NCI-H1417 (cell line): ENCODE data around the gene TTC29.
A peak's percentile ranks its signal among the peaks of the same experiment; 100 is the strongest.
"Not testable (repeated sequence)": the region's sequence is repeated elsewhere in the genome, so short reads cannot be mapped to it uniquely, and the experiment has no call there.

Experiments
- DNase-seq, 3 experiments: peaks; one replicate each; lab custom pipeline; 2025; lab: John Stamatoyannopoulos, UW

The TTC29 gene

DNA sequence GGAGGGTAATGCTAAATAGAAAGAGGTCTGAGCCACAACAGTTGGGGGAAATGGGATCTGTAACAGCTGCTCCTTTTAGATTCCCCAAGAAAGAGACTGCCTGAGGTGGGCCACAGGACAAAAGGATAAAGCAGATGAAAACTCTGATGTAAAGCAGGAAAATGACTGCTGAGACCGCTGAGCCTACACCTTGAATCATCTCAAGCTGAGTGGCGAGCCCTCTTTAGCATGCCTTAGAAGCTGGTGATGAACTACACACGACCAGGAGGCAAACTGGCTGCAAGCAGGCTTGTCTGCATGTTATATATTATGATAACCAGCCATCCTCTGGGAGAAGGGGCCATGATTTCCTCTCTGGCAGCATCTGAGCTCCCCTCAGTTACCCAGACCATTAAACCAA is 88.4 kb downstream of the TTC29 start:
- DNase-seq = no peak

DNA sequence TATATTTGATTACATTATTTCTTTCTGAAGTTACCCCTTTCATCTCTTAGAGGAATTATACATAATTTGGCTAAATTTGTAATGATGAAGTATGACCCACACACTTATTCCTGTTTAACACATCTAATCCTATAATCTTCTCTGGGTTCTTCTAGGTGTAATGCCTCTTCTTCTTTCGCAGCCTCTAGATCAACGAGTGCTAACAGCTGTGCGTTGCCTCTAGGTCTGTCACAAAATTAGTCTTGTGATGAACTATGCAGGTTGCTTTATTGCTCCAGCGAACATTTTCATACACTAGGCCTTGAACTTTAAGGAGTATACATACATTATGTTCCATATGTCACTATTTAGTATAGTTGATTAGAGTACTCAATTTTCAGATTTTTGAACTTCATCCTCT is 89.9 kb downstream of the TTC29 start:
- no peak for DNase-seq

GRCh38 chr4:146852360-146852759 is 93.3 kb downstream of the TTC29 start:
- DNase-seq = no peak

DNA sequence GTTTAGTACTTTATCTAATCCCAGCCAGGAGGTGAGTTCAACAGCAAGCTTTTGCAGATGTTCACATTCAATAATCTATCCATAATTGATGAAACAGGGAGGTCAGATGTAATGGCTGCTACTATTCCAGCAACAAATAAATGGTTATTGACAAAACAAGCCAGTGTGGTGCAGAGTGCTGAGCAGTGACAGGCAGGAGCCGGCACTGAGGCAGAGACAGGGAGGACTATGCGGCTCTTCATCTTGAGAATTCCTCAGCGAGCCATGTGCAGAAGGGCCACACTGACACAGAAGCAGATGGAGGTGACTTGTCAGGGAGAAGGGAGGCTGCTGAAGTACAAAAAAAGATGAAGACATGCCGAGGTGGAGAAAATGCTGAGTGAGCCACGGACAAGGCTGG is 98.3 kb downstream of the TTC29 start:
- no peak for DNase-seq

GRCh38 chr4:146846882-146847281 is 98.8 kb downstream of the TTC29 start:
- no peak for DNase-seq

- DNase-seq = peak in 1 of 3 experiments; percentile 20
These were observed 100.9 kb downstream of the TTC29 start for GRCh38 chr4:146844761-146845160.

DNA sequence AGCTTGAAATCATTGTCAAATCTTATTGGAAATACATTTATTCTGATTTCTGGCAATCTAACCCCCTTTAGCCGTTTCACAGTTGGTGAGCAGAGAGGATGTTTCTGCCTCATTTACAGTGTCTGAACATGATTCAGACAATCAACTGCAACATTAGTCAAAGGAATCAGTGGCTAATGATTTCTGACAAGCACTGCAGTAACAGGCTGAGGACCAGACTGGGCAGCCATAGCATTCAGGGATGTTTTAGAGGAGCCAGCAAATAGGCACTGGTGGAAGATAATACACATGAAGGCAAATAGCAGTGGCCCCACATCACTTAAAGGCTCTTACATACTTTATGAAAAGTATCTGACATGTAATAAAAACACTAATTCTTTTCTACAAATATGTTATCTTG is 102.8 kb downstream of the TTC29 start:
- DNase-seq = no peak

DNA sequence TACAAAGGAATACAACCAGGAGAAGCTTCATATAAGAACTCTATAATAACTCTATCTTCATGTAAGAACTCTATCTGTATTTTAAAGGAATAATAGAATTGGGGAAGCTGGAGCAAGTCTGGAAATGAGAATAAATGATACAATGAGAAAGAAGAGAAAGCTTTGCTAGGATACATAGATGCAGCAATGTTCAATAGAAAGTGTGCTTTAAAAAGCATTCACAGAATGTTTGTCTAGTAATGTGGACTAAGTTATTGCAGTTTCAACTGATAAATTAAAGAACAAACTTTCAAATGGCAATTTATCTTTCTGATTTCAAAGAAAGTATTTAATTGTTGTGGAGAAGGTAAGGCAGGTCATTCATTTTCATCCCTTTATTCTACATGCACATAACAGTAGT is 104.9 kb downstream of the TTC29 start:
- no peak for DNase-seq

- no peak for DNase-seq
These were observed 110.6 kb downstream of the TTC29 start for GRCh38 chr4:146835096-146835495.

DNA sequence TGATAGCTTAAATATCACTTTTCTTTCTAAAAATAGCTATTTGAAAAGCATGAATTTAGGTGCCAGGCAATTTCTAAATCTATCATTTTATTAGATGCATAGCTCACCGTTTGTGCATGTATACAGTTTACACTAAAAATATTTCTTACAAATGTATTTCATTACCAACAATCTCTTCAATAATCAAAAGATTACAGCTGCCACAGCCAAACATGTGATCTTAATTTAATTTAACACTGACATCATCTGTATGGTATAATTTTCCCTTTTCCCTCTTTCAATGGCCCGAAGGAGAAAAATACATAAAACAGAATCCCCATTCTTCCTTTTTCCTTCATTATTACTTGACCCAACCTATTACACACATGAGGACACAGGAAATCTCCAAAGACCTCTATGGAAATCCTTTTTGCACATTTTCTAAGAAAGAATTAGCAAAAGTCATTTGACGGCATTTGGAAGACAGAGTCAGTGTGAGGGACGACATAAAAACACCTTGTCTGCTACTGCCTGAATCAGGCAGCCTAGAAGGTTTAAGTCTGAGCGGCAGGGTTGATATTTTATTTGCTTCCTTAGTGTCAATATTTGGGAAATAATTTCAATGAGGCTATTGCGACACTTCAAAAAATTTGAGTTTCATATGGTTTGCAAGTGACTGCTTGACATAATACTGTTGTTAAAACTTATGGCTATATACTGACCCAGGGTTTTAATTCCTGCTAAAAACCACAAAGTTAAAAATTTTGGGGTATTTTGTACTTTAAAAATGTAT is 111.2 kb downstream of the TTC29 start:
- no peak for DNase-seq

- peak in 1 of 3 experiments; percentile 10 for DNase-seq
These were observed 112.1 kb downstream of the TTC29 start for GRCh38 chr4:146833530-146833929.

- DNase-seq = not testable (repeated sequence)
These were observed 122.7 kb downstream of the TTC29 start for GRCh38 chr4:146822980-146823379.

- DNase-seq = no peak
These were observed 130.9 kb downstream of the TTC29 start for GRCh38 chr4:146814750-146815149.

DNA sequence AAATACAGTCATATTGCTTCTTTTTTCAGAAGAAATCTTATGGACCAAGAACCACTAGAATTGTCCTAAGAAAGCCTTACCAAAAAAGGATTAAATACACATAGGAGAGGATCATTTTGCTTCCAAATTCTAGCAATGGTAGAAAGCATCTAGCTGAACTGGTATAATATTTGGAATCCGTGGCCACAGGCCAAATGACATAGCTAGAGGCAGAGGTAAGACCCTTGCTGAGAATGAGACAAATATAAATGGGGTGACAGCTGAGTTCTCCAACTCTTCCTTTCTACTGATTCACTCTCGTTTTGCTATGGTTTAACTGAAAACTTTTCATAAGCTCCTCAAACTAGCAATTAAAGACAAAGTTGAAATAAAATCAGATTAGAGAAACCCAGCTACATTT is 150.0 kb downstream of the TTC29 start:
- DNase-seq = no peak

DNA sequence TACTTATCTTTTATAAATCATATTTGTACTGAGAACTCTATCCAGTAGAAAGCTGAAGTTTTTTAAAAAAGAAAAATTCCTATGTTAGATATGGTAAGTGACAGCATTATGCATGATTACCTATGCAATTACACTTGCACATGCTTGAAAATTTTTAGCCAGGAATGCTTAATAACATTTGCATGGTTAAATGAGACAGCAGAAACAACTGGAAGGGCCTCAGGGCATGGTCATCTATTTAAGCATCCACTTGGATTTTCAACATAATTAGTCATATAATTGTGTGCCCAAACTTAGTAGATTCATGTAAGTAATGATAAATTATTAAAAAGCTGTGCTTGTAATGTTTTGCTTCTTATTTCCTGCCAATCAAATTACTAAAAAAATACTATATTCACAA is 151.9 kb downstream of the TTC29 start:
- DNase-seq = peak in 1 of 3 experiments; percentile 13

GRCh38 chr4:146791439-146791838 is 154.2 kb downstream of the TTC29 start:
- DNase-seq = no peak

DNA sequence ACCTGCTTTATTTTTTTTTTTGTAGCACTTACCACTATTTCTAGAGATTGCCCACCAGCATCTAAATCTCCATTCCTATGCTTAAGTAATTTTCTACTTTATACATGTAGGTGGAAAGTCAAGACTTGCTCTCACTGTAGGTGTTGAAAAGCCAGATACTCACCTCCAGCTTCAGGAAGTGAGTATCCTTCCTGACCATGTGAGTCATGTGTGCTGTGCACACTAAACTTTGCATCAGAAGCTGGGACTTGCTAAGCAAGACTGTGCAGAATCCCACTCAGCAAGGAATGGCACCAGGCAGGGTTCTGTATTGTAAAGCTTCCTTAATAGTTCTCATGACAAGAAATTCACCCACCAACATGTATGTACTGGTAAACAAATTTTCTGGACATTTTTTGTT is 155.1 kb downstream of the TTC29 start:
- DNase-seq = no peak

DNA sequence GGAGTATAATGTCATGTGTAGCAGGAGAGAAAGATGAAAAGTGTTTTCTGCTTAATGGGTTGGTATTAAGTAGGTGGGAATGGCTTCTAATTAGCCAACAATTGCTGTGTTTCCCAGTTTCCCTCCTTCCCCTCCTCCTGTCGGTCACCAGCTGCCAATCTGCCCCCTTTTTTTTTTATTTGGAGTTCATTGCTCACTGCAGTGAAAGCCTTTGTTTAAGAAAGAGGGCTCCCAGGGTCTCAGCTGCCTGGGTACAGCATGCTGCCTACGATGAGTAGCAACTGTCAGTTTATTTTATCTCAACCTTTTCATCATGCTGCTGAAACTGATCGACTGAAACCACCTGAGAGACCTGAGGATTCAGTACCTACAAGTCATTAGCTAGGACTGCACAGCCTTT is 157.9 kb downstream of the TTC29 start:
- DNase-seq = peak in 2 of 3 experiments; percentile 20 to 69

- no peak for DNase-seq
These were observed 169.0 kb downstream of the TTC29 start for GRCh38 chr4:146776691-146777090.

GRCh38 chr4:146763560-146763959 is 182.1 kb downstream of the TTC29 start:
- no peak for DNase-seq

- no peak for DNase-seq
These were observed 183.6 kb downstream of the TTC29 start for GRCh38 chr4:146762016-146762415.

- DNase-seq = no peak
These were observed 203.2 kb downstream of the TTC29 start for GRCh38 chr4:146742416-146742815.

GRCh38 chr4:146739182-146739581 is 206.5 kb downstream of the TTC29 start:
- no peak for DNase-seq

DNA sequence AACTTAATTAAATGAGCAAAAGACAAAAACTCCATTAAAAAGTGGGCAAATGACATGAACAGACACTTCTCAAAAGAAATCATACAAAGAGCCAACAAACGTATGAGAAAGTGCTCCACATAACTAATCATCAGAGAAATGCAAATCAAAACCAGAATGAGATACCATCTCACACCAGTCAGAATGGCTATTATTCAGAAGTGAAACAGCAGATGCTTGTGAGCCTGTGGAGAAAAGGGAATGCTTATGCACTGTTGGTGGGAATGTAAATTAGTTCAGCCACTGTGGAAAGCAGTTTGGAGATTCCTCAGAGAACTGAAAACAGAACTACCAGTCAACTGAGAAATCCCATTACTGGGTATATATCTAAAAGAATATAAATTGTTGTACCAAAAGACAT is 222.1 kb downstream of the TTC29 start:
- not testable (repeated sequence) for DNase-seq
